Measurements from ENCODE around the gene NLRC3. TPM values are rescaled to one million over a fixed set of nuclear protein-coding genes. Genes with fewer than 3 reads are reported as not detected.

Gene NLRC3
- total RNA-seq, 6 experiments from 2014 or later, result 0.53 to 1.2 (median 0.64) TPM

DNA sequence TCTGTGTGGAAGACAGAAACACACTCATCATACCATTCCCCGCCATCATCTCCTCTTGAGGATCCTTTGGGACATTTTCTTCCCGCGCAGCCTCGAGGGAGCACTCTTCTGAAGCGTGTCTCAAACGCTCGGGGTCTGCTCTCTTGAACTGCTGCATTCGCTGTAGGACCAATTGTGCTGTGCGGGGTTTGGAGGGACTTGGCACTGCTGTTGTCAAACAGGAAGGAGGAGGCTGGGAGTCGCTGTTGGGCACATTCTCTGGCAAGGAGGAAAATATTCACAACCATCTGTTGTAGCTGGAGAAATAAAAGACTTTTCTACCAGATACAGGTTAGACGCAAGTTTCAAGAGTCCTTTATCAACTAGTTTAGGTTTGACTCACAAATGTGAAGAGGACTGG, 29.2 kb upstream of the NLRC3 start:
- H3K27me3 ChIP-seq, result no peaks in the 10 kb centered on the region
- H3K36me3 ChIP-seq, result no peaks in the 10 kb centered on the region
- intact Hi-C loops (cut with DNase I), result no loop called here
- H3K4me1 ChIP-seq, result peaks cover 0 to 31% (median 5%) of the 10 kb centered on the region in 4 donors
- ATAC-seq (no peak), DNase-seq (no peak)
- H3K27ac ChIP-seq, result no peak overlapping the region
- no peaks in the 10 kb centered on the region for H3K9me3 ChIP-seq
- WGBS (ENCODE audit: insufficient coverage, low coverage, low lambda C conversion rate, missing lambda C conversion rate), result 88% methylated on average over 10 of the region's 11 CpGs
- no peak overlapping the region for H3K4me3 ChIP-seq
- TF ChIP-seq, protein P1, sequence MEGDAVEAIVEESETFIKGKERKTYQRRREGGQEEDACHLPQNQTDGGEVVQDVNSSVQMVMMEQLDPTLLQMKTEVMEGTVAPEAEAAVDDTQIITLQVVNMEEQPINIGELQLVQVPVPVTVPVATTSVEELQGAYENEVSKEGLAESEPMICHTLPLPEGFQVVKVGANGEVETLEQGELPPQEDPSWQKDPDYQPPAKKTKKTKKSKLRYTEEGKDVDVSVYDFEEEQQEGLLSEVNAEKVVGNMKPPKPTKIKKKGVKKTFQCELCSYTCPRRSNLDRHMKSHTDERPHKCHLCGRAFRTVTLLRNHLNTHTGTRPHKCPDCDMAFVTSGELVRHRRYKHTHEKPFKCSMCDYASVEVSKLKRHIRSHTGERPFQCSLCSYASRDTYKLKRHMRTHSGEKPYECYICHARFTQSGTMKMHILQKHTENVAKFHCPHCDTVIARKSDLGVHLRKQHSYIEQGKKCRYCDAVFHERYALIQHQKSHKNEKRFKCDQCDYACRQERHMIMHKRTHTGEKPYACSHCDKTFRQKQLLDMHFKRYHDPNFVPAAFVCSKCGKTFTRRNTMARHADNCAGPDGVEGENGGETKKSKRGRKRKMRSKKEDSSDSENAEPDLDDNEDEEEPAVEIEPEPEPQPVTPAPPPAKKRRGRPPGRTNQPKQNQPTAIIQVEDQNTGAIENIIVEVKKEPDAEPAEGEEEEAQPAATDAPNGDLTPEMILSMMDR (IDR thresholded peaks at IDR 0.05), result no peak
- no peak for TF ChIP-seq POLR2A (IDR thresholded peaks at IDR 0.05)

DNA sequence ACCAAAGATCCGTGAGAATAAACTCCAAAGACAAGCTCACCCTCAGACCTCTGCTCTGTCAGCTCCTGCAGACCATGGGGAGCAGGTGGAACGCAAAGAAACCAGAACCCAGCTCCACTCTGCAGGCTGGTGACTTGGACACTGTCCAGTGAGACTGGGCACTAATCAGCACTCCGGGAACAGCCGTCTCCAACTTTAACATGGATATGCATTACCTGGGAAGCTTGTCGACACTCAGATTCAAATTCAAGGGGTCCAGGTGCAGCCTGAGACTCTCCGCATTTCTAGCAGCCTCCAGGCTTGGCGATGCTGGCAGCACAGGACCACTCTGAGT, 25.1 kb upstream of the NLRC3 start:
- TF ChIP-seq, protein P1 (IDR thresholded peaks at IDR 0.05), result no peak
- no peak for TF ChIP-seq POLR2A (IDR thresholded peaks at IDR 0.05)
- Histone ChIP-seq H3K36me3 (peaks cover 0 to 5% (median 0%) of the 10 kb centered on the region in 4 donors), H3K27me3 (no peaks in the 10 kb centered on the region), H3K4me3 (no peak overlapping the region), H3K27ac (no peak overlapping the region), H3K4me1 (no peaks in the 10 kb centered on the region), H3K9me3 (no peaks in the 10 kb centered on the region)
- ATAC-seq (no peak), DNase-seq (no peak)
- intact Hi-C loops (cut with DNase I), result no loop called here
- no CpG with 5 or more reads among the region's 7 CpGs for WGBS (ENCODE audit: insufficient coverage, low coverage, low lambda C conversion rate, missing lambda C conversion rate)

DNA sequence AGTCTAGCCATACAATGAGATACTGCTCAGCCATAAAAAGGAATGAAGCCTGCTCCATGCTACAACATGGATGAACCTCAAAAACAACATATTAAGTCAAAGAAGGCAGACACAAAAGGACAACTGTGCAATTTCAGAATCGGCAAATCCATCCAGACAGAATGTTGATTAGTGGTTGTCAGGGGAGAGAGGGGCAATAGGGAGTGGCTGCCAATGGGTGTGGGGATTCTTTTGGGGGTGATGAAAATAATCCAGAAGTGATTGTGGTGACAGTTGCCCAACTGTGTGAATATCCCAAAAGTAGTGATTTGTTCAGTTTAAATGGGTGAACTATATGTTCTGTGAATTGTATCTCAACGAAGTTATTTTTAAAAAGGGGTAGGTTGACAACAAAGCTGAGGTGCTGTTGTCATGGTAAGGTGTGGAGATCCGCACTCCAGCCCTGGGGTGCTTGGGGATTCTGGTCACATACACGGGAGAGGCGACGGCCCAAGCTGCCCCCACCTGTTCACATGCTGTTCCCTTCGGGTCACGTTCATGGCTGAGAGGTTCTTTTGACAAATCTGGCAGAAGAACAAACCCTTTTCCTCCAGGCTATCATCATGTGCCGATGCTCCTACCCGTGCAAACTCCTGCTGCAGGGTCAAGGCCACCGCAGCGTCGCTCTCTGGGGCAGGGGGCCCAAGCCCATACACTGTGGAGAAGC, 24.6 kb upstream of the NLRC3 start:
- TF ChIP-seq POLR2A (IDR thresholded peaks at IDR 0.05), result no peak
- TF ChIP-seq, protein P1 (IDR thresholded peaks at IDR 0.05), result no peak
- no peak for ATAC-seq
- intact Hi-C loops (cut with DNase I), result no loop called here
- Histone ChIP-seq H3K4me3 (no peak overlapping the region), H3K27ac (no peak overlapping the region), H3K9me3 (no peaks in the 10 kb centered on the region), H3K36me3 (peaks cover 0 to 5% (median 0%) of the 10 kb centered on the region in 4 donors), H3K4me1 (no peaks in the 10 kb centered on the region), H3K27me3 (no peaks in the 10 kb centered on the region)
- 92% methylated on average over 9 of the region's 13 CpGs for WGBS (ENCODE audit: insufficient coverage, low coverage, low lambda C conversion rate, missing lambda C conversion rate)
- DNase-seq, result no peak

DNA sequence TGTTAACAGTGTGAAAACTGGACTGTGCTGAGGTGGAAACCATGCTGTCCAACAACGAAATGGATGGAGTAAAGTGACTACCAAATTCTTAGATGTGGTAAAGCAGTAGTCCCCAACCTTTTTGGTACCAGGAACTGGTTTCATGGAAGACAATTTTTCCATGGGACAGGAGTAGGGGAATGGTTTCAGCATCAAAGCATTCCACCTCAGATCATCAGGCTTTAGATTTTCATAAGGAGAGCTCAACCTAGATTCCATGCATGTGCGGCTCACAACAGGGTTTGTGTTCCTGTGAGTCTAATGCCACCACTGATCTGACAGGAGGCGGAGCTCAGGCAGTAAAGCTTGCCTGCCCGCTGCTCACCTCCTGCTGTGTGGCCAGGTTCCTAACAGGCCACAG, 22.7 kb upstream of the NLRC3 start:
- no peak overlapping the region for H3K27ac ChIP-seq
- H3K9me3 ChIP-seq, result no peaks in the 10 kb centered on the region
- WGBS (ENCODE audit: insufficient coverage, low coverage, low lambda C conversion rate, missing lambda C conversion rate), result 93% methylated on average over 3 of the region's 4 CpGs
- ATAC-seq, result no peak
- H3K36me3 ChIP-seq, result peaks cover 0 to 5% (median 0%) of the 10 kb centered on the region in 4 donors
- no peaks in the 10 kb centered on the region for H3K27me3 ChIP-seq
- H3K4me1 ChIP-seq, result no peaks in the 10 kb centered on the region
- TF ChIP-seq POLR2A (IDR thresholded peaks at IDR 0.05), result no peak
- TF ChIP-seq, protein P1 (IDR thresholded peaks at IDR 0.05), result no peak
- H3K4me3 ChIP-seq, result no peak overlapping the region
- intact Hi-C loops (cut with DNase I), result no loop called here
- DNase-seq, result no peak

All from right lobe of liver (tissue), 6 donors.